Breast epithelium (tissue), 4 donors: ENCODE results near the gene C1GALT1. TPM values are rescaled to one million over a fixed set of nuclear protein-coding genes. Genes with fewer than 3 reads are reported as not detected.
A peak's percentile ranks its signal among the peaks of the same experiment; 100 is the strongest.

Experiments
- DNase-seq, 2 donors: peaks; one replicate each; pipeline ENCODE4 v3.0.0-alpha.2; 2019; ENCODE audit warnings: low spot score in 2 of 2
- H3K27ac ChIP-seq, 2 donors: fragments of 200-600 bp; sonication (generic) in 1 of 2; one replicate each; pipeline ENCODE4 v1.5.1; 2016 to 2019; ENCODE audit warnings: mild to moderate bottlenecking in 1 of 2
- H3K27me3 ChIP-seq, 2 donors: fragments of 200-600 bp; sonication (generic) in 1 of 2; one replicate each; pipeline versions ENCODE4 v1.5.1 to v1.6.0; 2017 to 2019; ENCODE audit warnings: control low read depth in 1 of 2, mild to moderate bottlenecking in 1 of 2
- H3K36me3 ChIP-seq: fragments of 200-600 bp; one replicate; pipeline ENCODE4 v1.5.1; 2019
- H3K4me1 ChIP-seq, 2 donors: fragments of 200-600 bp; sonication (generic); one replicate each; pipeline ENCODE4 v1.5.1; 2016 to 2019; ENCODE audit warnings: control low read depth in 1 of 2
- H3K4me3 ChIP-seq, 3 donors: fragments of 200-600 bp; sonication (generic); 1 replicate in 2 of 3; 2 replicates in 1 of 3; pipeline ENCODE4 v1.5.1; 2016 to 2019; ENCODE audit warnings: mild to moderate bottlenecking in 3 of 3, moderate library complexity in 2 of 3
- H3K9me3 ChIP-seq, 2 donors: fragments of 200-600 bp; sonication (generic) in 1 of 2; one replicate each; pipeline ENCODE4 v1.5.1; 2016 to 2019; ENCODE audit warnings: control low read depth in 1 of 2
- POLR2A ChIP-seq: fragments of 450-650 bp; IDR thresholded peaks from one replicate; pipeline ENCODE4 v1.6.1; 2016; ENCODE audit warnings: antibody characterized with exemption, mild to moderate bottlenecking, moderate library complexity
- POLR2AphosphoS5 ChIP-seq, 3 donors: sonication (generic); formaldehyde crosslinking; IDR thresholded peaks; one replicate each; pipeline ENCODE4 v1.6.1; 2017; ENCODE audit warnings: antibody characterized with exemption in 3 of 3
- intact Hi-C: fragments of 100-400 bp; cut with DNase I; formaldehyde crosslinking; loops from one replicate; pipeline ENCODE4 v1.15.1; 2023; ENCODE audit warnings: low total_unique reads
- total RNA-seq, 3 donors: library from RNA; depleted of rRNA; stranded (reverse); fragments of >200 nt; gene quantifications; one replicate each; pipeline ENCODE4 v1.1.0, GENCODE V29; 2016
- TF ChIP-seq, protein P1 (sequence below), 3 donors: fragments of 450-650 bp; IDR thresholded peaks; one replicate each; pipeline ENCODE4 v1.5.1; 2016 to 2017; ENCODE audit warnings: antibody characterized with exemption in 3 of 3, mild to moderate bottlenecking in 3 of 3, moderate library complexity in 3 of 3

C1GALT1 gene
- total RNA-seq, 3 donors from 2014 or later: 30.8 to 35.5 (median 34.7) TPM

DNA sequence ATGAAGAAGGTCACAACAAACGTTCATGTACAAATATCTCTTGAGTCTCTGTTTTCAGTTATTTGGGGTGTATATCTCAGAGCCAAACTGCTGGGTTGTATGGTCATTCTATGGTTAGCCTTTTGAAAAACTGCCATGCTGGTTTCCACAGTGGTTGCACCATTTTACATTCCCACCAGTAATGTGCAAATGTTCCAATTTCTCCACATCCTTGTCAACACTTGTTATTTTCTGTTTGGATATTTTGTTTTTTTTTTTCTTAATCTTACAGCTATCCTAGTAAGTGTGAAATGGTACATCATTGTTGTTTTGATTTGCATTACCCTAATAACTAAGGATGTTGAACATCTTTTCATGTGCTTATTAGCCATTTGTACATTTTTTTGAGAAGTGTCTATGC is 13.0 kb upstream of the C1GALT1 start:
- Histone ChIP-seq H3K4me1 (no peaks in the 10 kb centered on the region), H3K9me3 (peaks cover 0 to 6% of the 10 kb centered on the region in 2 donors), H3K27me3 (no peaks in the 10 kb centered on the region), H3K4me3 (no peak overlapping the region), H3K36me3 (no peaks in the 10 kb centered on the region), H3K27ac (no peak overlapping the region)
- TF ChIP-seq POLR2AphosphoS5 (IDR thresholded peaks at IDR 0.05) (no peak), POLR2A (no peak)
- TF ChIP-seq, protein P1, sequence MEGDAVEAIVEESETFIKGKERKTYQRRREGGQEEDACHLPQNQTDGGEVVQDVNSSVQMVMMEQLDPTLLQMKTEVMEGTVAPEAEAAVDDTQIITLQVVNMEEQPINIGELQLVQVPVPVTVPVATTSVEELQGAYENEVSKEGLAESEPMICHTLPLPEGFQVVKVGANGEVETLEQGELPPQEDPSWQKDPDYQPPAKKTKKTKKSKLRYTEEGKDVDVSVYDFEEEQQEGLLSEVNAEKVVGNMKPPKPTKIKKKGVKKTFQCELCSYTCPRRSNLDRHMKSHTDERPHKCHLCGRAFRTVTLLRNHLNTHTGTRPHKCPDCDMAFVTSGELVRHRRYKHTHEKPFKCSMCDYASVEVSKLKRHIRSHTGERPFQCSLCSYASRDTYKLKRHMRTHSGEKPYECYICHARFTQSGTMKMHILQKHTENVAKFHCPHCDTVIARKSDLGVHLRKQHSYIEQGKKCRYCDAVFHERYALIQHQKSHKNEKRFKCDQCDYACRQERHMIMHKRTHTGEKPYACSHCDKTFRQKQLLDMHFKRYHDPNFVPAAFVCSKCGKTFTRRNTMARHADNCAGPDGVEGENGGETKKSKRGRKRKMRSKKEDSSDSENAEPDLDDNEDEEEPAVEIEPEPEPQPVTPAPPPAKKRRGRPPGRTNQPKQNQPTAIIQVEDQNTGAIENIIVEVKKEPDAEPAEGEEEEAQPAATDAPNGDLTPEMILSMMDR (IDR thresholded peaks at IDR 0.05): no peak
- intact Hi-C loops: no loop called here
- DNase-seq: no peak

DNA sequence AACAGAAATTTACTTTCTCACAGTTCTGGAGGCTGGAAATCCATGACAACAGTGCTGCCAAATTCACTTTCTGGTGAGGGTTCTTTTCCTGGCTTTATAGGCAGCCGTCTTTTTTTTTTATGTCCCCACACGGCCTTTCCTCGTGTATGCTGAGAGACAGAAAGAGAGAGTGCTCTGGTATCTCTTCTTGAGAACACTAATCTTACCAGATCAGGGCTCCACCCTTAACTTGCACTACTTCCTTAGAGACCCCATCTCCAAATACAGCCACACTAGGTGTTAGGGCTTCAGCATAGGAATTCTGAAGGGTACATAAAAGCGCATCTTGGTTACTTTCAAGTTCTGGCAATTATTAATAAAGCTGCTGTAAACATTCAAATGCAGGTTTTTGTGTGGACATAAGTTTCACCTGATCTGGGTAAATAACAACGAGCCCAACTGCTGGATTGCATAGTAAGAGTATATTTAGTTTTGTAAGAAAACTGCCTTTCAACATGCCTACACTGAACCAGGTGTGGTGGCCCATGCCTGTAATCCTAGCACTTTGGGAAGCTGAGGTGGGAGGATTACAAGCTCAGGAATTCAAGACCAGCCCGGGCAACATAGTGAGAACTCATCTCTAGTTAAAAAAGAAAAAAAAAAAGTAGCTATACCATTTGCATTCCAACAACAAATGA is 8.2 kb upstream of the C1GALT1 start:
- intact Hi-C loops: no loop called here
- Histone ChIP-seq H3K4me3 (no peak overlapping the region), H3K4me1 (no peaks in the 10 kb centered on the region), H3K27ac (no peak overlapping the region), H3K9me3 (peaks cover 0 to 6% of the 10 kb centered on the region in 2 donors), H3K36me3 (no peaks in the 10 kb centered on the region), H3K27me3 (no peaks in the 10 kb centered on the region)
- TF ChIP-seq POLR2AphosphoS5 (IDR thresholded peaks at IDR 0.05): no peak
- TF ChIP-seq, protein P1 (IDR thresholded peaks at IDR 0.05): no peak
- TF ChIP-seq POLR2A: no peak
- no peak for DNase-seq

DNA sequence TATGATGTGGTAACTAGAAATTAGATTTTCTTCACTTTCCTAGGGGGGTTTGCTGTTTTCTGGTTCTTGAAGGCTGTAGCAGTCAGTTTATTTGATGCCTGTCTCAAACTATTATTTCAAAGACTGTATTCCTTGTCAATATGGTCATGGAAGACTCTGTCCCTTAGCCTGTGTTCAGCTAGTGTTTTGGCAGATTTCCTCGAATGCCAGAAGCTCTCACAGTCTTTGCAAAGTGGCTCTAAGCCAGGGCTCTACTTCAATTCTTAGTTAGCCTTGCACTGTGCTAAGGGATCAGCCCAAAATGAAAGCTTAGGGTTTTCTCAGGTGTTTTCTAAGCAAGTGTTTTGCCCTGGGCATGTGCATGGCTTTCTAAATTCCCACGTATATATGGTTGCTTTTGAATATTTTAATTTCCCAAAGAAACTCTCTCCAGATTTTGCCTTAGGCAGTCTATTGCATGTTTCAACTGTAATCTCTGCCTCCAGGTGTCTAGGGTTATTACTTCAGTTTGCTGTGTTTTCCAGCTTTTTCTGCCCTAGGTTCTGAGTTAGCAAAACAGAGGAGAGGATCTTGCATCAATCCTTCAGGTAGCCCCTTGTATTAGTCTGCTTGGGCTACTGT is 7.2 kb upstream of the C1GALT1 start:
- H3K27ac ChIP-seq: no peak overlapping the region
- no peaks in the 10 kb centered on the region for H3K27me3 ChIP-seq
- no peaks in the 10 kb centered on the region for H3K36me3 ChIP-seq
- TF ChIP-seq POLR2AphosphoS5 (IDR thresholded peaks at IDR 0.05) (no peak), POLR2A (no peak)
- TF ChIP-seq, protein P1 (IDR thresholded peaks at IDR 0.05): no peak
- peaks cover 0 to 6% of the 10 kb centered on the region in 2 donors for H3K9me3 ChIP-seq
- DNase-seq: no peak
- no peaks in the 10 kb centered on the region for H3K4me1 ChIP-seq
- H3K4me3 ChIP-seq: no peak overlapping the region
- intact Hi-C loops: no loop called here

DNA sequence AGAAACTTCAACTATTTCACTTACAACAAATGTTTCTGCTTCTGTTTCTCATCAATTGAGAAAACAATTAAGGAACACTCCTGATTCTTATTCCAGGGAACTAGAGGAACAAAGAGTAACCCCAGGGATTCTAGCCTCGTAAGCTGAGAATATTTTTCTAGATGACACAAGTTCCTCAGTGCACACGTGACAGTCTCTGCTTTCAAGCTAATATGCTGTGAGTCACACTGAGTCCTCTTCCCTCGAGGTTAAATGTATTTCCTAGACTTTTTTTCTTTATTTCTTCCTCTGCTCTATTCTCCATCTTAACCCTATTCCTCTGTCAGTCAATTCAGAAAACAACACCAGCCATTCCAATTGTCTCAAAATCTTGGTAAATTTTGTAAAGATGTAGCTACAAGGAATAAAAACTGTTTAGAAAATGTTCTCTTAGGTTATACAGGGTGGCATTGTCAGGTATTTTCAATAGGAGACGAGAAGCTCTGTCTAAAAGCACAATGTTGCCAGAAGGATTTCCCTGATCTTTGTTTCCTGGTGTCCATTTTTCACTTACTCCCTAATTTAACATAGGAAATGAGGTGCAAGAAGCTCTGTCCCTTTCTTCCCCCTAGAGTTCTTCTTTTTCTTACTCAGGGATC is 5.8 kb upstream of the C1GALT1 start:
- no peaks in the 10 kb centered on the region for H3K4me1 ChIP-seq
- no peak overlapping the region for H3K4me3 ChIP-seq
- intact Hi-C loops: no loop called here
- no peaks in the 10 kb centered on the region for H3K36me3 ChIP-seq
- H3K27ac ChIP-seq: peak overlapping the region; percentile 23 to 53
- H3K9me3 ChIP-seq: no peaks in the 10 kb centered on the region
- DNase-seq: no peak
- no peaks in the 10 kb centered on the region for H3K27me3 ChIP-seq
- TF ChIP-seq, protein P1 (IDR thresholded peaks at IDR 0.05): no peak
- TF ChIP-seq POLR2AphosphoS5 (IDR thresholded peaks at IDR 0.05) (no peak), POLR2A (no peak)

DNA sequence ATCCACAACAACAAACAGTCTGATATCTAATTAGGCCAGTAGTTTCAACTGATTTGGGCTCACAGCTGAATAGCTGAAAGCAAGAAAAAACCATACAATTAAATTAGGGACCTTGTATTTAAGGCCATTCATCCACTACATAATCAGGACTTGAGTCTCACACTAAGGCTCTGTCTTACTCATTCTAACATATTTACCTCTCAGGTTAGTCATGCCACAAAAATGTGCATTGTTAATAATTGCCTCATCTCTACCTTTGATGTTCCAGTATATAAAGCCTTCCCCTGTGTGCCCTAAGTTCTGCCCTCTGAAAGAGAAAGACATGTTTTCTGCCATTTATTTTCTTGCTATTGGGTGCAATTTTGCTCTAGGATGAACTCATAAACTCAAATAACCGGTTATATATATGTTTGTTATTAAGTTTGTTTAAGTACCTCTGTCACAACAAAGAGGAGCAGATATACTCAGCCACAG is 5.3 kb upstream of the C1GALT1 start:
- Histone ChIP-seq H3K4me1 (no peaks in the 10 kb centered on the region), H3K9me3 (no peaks in the 10 kb centered on the region), H3K27ac (peak overlapping the region; percentile 23 to 53), H3K27me3 (no peaks in the 10 kb centered on the region), H3K4me3 (no peak overlapping the region), H3K36me3 (no peaks in the 10 kb centered on the region)
- TF ChIP-seq POLR2A (no peak), POLR2AphosphoS5 (IDR thresholded peaks at IDR 0.05) (no peak)
- TF ChIP-seq, protein P1 (IDR thresholded peaks at IDR 0.05): no peak
- intact Hi-C loops: no loop called here
- DNase-seq: no peak
